Measurements from ENCODE around the gene TAMALIN.
A peak's percentile ranks its signal among the peaks of the same experiment; 100 is the strongest.

Gene TAMALIN

DNA sequence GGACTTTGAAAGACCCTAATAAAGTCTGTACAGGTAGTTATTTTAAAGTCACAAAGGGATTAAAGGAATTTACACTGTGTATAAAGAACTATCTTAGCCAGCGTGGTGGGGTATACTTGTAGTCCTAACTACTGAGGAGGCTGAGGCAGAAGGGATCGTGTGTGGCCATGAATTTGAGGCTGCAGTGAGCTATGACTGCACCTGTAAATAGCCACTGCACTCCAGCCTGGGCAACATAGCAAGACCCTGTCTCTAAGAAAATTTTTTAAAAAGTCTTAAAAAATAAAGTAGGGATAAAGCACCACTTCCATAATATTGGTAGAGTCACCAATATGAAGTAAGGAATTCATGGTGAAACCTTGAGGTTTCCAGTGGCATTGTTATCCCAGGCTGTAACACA lies 37.1 kb upstream of the TAMALIN start:
- H3K4me3 ChIP-seq (ENCODE audit: low read length, poor library complexity, severe bottlenecking), result no peak overlapping the region
- peaks cover 50% of the 10 kb centered on the region for H3K4me1 ChIP-seq (ENCODE audit: insufficient read depth, low read length, poor library complexity, severe bottlenecking)
- no peaks in the 10 kb centered on the region for H3K36me3 ChIP-seq (ENCODE audit: insufficient read depth, low read length)
- H3K9ac ChIP-seq (ENCODE audit: low read depth, low read length, poor library complexity, severe bottlenecking), result no peak overlapping the region
- no peaks in the 10 kb centered on the region for H3K9me3 ChIP-seq (ENCODE audit: insufficient read depth, low read depth, low read length)
- H3K9me2 ChIP-seq (replicated peaks; ENCODE audit: low read depth, low read length), result no peaks in the 10 kb centered on the region
- H4K20me1 ChIP-seq (ENCODE audit: insufficient read depth, low read length, poor library complexity, severe bottlenecking), result peaks cover 27% of the 10 kb centered on the region
- H3K4me2 ChIP-seq (ENCODE audit: low read depth, low read length, poor library complexity, severe bottlenecking), result no peak overlapping the region
- H3F3A ChIP-seq (ENCODE audit: low read depth), result peaks cover 7% of the 10 kb centered on the region
- no peak for TF ChIP-seq EZH2phosphoT487 (IDR thresholded peaks at IDR 0.05; ENCODE audit: borderline replicate concordance)
- TF ChIP-seq, protein P1, sequence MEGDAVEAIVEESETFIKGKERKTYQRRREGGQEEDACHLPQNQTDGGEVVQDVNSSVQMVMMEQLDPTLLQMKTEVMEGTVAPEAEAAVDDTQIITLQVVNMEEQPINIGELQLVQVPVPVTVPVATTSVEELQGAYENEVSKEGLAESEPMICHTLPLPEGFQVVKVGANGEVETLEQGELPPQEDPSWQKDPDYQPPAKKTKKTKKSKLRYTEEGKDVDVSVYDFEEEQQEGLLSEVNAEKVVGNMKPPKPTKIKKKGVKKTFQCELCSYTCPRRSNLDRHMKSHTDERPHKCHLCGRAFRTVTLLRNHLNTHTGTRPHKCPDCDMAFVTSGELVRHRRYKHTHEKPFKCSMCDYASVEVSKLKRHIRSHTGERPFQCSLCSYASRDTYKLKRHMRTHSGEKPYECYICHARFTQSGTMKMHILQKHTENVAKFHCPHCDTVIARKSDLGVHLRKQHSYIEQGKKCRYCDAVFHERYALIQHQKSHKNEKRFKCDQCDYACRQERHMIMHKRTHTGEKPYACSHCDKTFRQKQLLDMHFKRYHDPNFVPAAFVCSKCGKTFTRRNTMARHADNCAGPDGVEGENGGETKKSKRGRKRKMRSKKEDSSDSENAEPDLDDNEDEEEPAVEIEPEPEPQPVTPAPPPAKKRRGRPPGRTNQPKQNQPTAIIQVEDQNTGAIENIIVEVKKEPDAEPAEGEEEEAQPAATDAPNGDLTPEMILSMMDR (conservative IDR thresholded peaks at IDR 0.05; ENCODE audit: low read length), result no peak
- H3K27me3 ChIP-seq (ENCODE audit: insufficient read depth, low read length, poor library complexity, severe bottlenecking), result no peaks in the 10 kb centered on the region
- no peak overlapping the region for H2AFZ ChIP-seq (ENCODE audit: low read length)
- peaks cover 86% of the 10 kb centered on the region for H3K79me2 ChIP-seq (ENCODE audit: insufficient read depth, low read length)

- Histone ChIP-seq H3K27me3 (ENCODE audit: insufficient read depth, low read length, poor library complexity, severe bottlenecking) (no peaks in the 10 kb centered on the region), H3K4me3 (ENCODE audit: low read length, poor library complexity, severe bottlenecking) (peak overlapping the region; percentile 61), H3K4me2 (ENCODE audit: low read depth, low read length, poor library complexity, severe bottlenecking) (peak overlapping the region; percentile 79), H3F3A (ENCODE audit: low read depth) (peaks cover 7% of the 10 kb centered on the region), H3K9me2 (replicated peaks; ENCODE audit: low read depth, low read length) (no peaks in the 10 kb centered on the region), H3K9me3 (ENCODE audit: insufficient read depth, low read depth, low read length) (no peaks in the 10 kb centered on the region), H3K79me2 (ENCODE audit: insufficient read depth, low read length) (peaks cover 82% of the 10 kb centered on the region), H4K20me1 (ENCODE audit: insufficient read depth, low read length, poor library complexity, severe bottlenecking) (peaks cover 27% of the 10 kb centered on the region), H3K4me1 (ENCODE audit: insufficient read depth, low read length, poor library complexity, severe bottlenecking) (peaks cover 58% of the 10 kb centered on the region), H3K9ac (ENCODE audit: low read depth, low read length, poor library complexity, severe bottlenecking) (peak overlapping the region; percentile 53), H2AFZ (ENCODE audit: low read length) (no peak overlapping the region), H3K36me3 (ENCODE audit: insufficient read depth, low read length) (peaks cover 7% of the 10 kb centered on the region; the same call in 1 of the 2 replicates)
- TF ChIP-seq, protein P1 (conservative IDR thresholded peaks at IDR 0.05; ENCODE audit: low read length), result peak; percentile 95
- no peak for TF ChIP-seq EZH2phosphoT487 (IDR thresholded peaks at IDR 0.05; ENCODE audit: borderline replicate concordance)
These were observed 35.7 kb upstream of the TAMALIN start for GRCh38 chr12:51970904-51971646.

- peaks cover 27% of the 10 kb centered on the region for H4K20me1 ChIP-seq (ENCODE audit: insufficient read depth, low read length, poor library complexity, severe bottlenecking)
- H3F3A ChIP-seq (ENCODE audit: low read depth), result peaks cover 7% of the 10 kb centered on the region
- H2AFZ ChIP-seq (ENCODE audit: low read length), result no peak overlapping the region
- H3K4me3 ChIP-seq (ENCODE audit: low read length, poor library complexity, severe bottlenecking), result peak overlapping the region; percentile 61
- H3K9me2 ChIP-seq (replicated peaks; ENCODE audit: low read depth, low read length), result no peaks in the 10 kb centered on the region
- H3K9ac ChIP-seq (ENCODE audit: low read depth, low read length, poor library complexity, severe bottlenecking), result peak overlapping the region; percentile 53
- TF ChIP-seq, protein P1 (conservative IDR thresholded peaks at IDR 0.05; ENCODE audit: low read length), result no peak
- no peak for TF ChIP-seq EZH2phosphoT487 (IDR thresholded peaks at IDR 0.05; ENCODE audit: borderline replicate concordance)
- no peaks in the 10 kb centered on the region for H3K9me3 ChIP-seq (ENCODE audit: insufficient read depth, low read depth, low read length)
- H3K4me2 ChIP-seq (ENCODE audit: low read depth, low read length, poor library complexity, severe bottlenecking), result peak overlapping the region; percentile 79
- no peaks in the 10 kb centered on the region for H3K27me3 ChIP-seq (ENCODE audit: insufficient read depth, low read length, poor library complexity, severe bottlenecking)
- peaks cover 74% of the 10 kb centered on the region for H3K79me2 ChIP-seq (ENCODE audit: insufficient read depth, low read length)
- H3K36me3 ChIP-seq (ENCODE audit: insufficient read depth, low read length), result peaks cover 15% of the 10 kb centered on the region; the same call in 1 of the 2 replicates
- H3K4me1 ChIP-seq (ENCODE audit: insufficient read depth, low read length, poor library complexity, severe bottlenecking), result peaks cover 65% of the 10 kb centered on the region
These were observed 34.9 kb upstream of the TAMALIN start for GRCh38 chr12:51971679-51972421.
